ENCODE measurements around the gene EIF4B. TPM values are rescaled to one million over a fixed set of nuclear protein-coding genes. Genes with fewer than 3 reads are reported as not detected.
"Not testable (repeated sequence)": the region's sequence is repeated elsewhere in the genome, so short reads cannot be mapped to it uniquely, and the experiment has no call there.

EIF4B gene
- total RNA-seq, 4 donors from 2014 or later: 400 to 648 (median 576) TPM

DNA sequence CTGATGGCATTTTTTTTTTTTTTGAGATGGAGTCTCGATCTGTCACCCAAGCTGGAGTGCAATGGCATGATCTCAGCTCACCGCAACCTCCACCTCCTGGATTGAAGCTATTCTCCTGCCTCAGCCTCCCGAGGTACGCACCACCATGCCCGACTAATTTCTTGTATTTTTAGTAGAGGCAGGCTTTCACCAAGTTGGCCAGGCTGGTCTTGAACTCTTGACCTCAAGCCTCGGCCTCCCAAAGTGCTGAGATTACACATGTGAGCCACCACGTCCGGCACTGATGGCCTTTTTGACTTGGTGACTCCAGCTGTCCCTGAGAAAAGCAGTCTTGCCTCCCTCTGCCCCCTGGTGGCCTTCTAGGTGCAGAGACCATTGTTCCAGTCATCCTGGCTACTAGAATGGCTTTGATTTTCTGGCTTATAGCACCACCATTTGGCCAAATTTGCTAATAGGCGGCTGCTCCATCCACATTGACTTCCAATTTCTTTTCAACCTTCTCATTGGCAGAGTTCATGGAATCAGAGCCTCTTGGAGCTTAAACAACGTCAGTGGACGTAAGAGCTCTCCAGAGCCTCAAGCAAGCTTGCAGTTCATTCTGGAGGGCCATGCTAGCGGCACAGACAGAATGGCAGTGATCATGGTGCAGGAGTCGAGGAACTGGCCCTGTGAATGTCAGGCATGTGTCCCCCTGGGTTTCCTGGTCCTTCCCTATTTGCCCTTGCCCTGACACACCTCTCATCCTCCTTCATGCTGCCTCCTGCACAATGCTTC lies 25.4 kb upstream of the EIF4B start:
- Histone ChIP-seq H3K36me3 (no peaks in the 10 kb centered on the region), H3K9me3 (no peaks in the 10 kb centered on the region), H3K4me3 (no peak overlapping the region), H3K27ac (replicated peaks in 1 of 4) (no peak overlapping the region), H3K27me3 (peaks cover 0 to 10% (median 0%) of the 10 kb centered on the region in 4 donors), H3K4me1 (peaks cover 0 to 25% (median 7%) of the 10 kb centered on the region in 4 donors)
- WGBS: 30% methylated on average over 13 of the region's 13 CpGs
- peak; percentile 96 for DNase-seq (ENCODE audit: extremely low spot score)
- TF ChIP-seq POLR2AphosphoS5 (IDR thresholded peaks at IDR 0.05) (peak in 1 of 2 donors; percentile 63), POLR2A (IDR thresholded peaks at IDR 0.05; ENCODE audit: low read depth) (no peak)
- TF ChIP-seq, protein P1, sequence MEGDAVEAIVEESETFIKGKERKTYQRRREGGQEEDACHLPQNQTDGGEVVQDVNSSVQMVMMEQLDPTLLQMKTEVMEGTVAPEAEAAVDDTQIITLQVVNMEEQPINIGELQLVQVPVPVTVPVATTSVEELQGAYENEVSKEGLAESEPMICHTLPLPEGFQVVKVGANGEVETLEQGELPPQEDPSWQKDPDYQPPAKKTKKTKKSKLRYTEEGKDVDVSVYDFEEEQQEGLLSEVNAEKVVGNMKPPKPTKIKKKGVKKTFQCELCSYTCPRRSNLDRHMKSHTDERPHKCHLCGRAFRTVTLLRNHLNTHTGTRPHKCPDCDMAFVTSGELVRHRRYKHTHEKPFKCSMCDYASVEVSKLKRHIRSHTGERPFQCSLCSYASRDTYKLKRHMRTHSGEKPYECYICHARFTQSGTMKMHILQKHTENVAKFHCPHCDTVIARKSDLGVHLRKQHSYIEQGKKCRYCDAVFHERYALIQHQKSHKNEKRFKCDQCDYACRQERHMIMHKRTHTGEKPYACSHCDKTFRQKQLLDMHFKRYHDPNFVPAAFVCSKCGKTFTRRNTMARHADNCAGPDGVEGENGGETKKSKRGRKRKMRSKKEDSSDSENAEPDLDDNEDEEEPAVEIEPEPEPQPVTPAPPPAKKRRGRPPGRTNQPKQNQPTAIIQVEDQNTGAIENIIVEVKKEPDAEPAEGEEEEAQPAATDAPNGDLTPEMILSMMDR (IDR thresholded peaks at IDR 0.05): peak; percentile 95 to 99 (median 95)
- intact Hi-C loops (cut with DNase I): loop anchor here (1.0 to 10.0 kb wide), 3 partner anchors 79 to 606 kb away; no protein-coding TSS in a partner anchor

DNA sequence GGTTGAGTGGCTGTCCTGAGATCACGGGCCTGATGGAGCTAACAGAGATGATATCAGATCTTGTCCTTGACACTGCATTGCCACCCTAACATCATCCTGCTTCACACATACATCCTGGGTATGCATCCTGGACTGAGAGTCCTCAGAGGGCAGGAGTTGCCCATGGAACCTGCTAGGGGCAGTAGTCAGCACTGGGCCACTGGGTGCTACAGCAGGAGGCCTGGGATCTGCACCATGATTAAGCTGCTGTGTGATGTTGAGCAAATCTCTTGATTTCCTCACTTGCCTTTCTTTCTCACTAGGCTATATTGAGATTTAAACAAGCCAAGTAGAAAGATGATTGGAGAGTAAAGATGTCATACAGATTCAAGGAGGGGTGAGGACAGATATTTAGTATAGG lies 22.1 kb upstream of the EIF4B start:
- 83% methylated on average over 1 of the region's 1 CpG for WGBS
- DNase-seq (ENCODE audit: extremely low spot score): no peak

DNA sequence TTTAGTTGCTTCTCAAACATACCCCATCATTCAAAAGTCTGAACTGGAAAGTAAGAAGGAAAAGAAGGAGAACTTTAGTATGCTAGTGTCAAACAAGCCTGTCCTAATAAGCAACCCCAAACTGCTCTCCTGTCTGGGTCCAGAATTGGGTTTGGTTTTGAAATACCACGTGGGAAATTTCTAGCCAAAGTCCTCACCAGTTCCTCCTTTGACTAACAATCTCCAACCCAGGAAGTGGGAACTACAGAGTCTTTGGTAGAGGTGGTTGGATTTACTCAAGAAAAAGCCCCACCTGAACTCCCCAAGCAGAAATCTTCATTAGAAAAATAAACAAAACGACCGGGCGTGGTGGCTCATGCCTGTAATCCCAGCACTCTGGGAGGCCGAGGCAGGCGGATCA lies 17.4 kb upstream of the EIF4B start:
- Histone ChIP-seq H3K27me3 (no peaks in the 10 kb centered on the region), H3K36me3 (no peaks in the 10 kb centered on the region), H3K27ac (replicated peaks in 1 of 4) (no peak overlapping the region), H3K9me3 (no peaks in the 10 kb centered on the region), H3K4me1 (no peaks in the 10 kb centered on the region), H3K4me3 (no peak overlapping the region)
- TF ChIP-seq, protein P1 (IDR thresholded peaks at IDR 0.05): no peak
- no peak for DNase-seq (ENCODE audit: extremely low spot score)
- intact Hi-C loops (cut with DNase I): loop anchor here (10.0 kb wide), 1 partner anchor 614 kb away; no protein-coding TSS in a partner anchor
- WGBS: 84% methylated on average over 6 of the region's 6 CpGs

More for the DNA sequence above, 22.1 kb upstream of the EIF4B start:
- H3K36me3 ChIP-seq: no peaks in the 10 kb centered on the region
- no peaks in the 10 kb centered on the region for H3K27me3 ChIP-seq
- no peak overlapping the region for H3K27ac ChIP-seq (replicated peaks in 1 of 4)
- intact Hi-C loops (cut with DNase I): loop anchor here (5.0 to 10.0 kb wide), 2 partner anchors 82 to 609 kb away; no protein-coding TSS in a partner anchor
- H3K4me1 ChIP-seq: peaks cover 0 to 10% (median 0%) of the 10 kb centered on the region in 4 donors
- H3K4me3 ChIP-seq: no peak overlapping the region
- no peak for TF ChIP-seq POLR2A (IDR thresholded peaks at IDR 0.05; ENCODE audit: low read depth)
- TF ChIP-seq, protein P1 (IDR thresholded peaks at IDR 0.05): no peak
- TF ChIP-seq EP300 (IDR thresholded peaks at IDR 0.05): no peak
- no peak for TF ChIP-seq POLR2AphosphoS5 (IDR thresholded peaks at IDR 0.05)
- no peaks in the 10 kb centered on the region for H3K9me3 ChIP-seq

DNA sequence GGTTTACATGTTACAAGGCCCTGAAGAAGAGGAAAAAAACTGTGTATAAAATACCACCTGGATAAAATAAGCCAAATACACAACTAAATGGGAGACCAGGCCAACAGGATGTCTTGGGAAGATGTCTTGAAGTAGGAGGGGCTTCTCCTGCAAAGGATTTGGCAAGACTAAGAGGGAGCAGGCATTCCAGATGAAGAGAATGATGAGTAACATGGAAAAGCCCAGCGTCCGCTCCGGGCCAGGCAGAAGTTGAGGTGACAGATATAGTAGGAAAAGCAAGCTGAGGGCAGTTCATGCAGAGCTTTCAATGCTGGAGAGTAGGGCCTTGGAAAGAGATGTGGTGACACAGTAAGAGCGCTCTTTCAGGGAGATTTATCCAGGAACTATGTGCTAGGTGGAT lies 16.1 kb upstream of the EIF4B start:
- H3K27ac ChIP-seq (replicated peaks in 1 of 4): no peak overlapping the region
- no peaks in the 10 kb centered on the region for H3K27me3 ChIP-seq
- no peaks in the 10 kb centered on the region for H3K36me3 ChIP-seq
- H3K9me3 ChIP-seq: no peaks in the 10 kb centered on the region
- intact Hi-C loops (cut with DNase I): no loop called here
- no peak for TF ChIP-seq POLR2A (IDR thresholded peaks at IDR 0.05; ENCODE audit: low read depth)
- no peak for TF ChIP-seq POLR2AphosphoS5 (IDR thresholded peaks at IDR 0.05)
- TF ChIP-seq, protein P1 (IDR thresholded peaks at IDR 0.05): no peak
- H3K4me1 ChIP-seq: no peaks in the 10 kb centered on the region
- no peak for DNase-seq (ENCODE audit: extremely low spot score)
- 68% methylated on average over 4 of the region's 4 CpGs for WGBS
- H3K4me3 ChIP-seq: no peak overlapping the region

DNA sequence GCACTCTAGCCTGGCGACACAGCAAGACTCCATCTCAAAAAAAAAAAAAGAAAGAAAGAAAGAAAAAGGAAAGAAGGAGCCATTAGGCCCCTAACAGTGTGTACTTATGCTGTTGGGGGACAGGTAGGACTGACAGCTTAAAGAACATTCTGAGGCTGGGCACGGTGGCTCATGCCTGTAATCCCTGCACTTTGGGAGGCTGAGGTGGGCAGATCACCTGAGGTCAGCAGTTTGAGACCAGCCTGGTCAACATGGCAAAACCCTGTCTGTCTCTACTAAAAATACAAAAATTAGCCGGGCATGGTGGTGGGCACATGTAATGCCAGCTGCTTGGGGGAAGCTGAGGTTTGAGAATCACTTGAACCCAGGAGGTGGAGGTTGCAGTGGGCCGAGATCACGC lies 14.0 kb upstream of the EIF4B start:
- H3K9me3 ChIP-seq; DNase-seq (ENCODE audit: extremely low spot score); intact Hi-C loops (cut with DNase I); H3K36me3 ChIP-seq; H3K27ac ChIP-seq (replicated peaks in 1 of 4); H3K4me3 ChIP-seq; H3K27me3 ChIP-seq; H3K4me1 ChIP-seq: not testable (repeated sequence)
- WGBS: 95% methylated on average over 5 of the region's 5 CpGs

Data from esophagus muscularis mucosa (tissue), 4 donors.